Vagina (tissue), 2 donors: ENCODE results near the gene TMEM8B. TPM values are rescaled to one million over a fixed set of nuclear protein-coding genes. Genes with fewer than 3 reads are reported as not detected.
"Not testable (repeated sequence)": the region's sequence is repeated elsewhere in the genome, so short reads cannot be mapped to it uniquely, and the experiment has no call there.

Experiments
- DNase-seq, 2 donors: peaks; one replicate each; pipeline ENCODE4 v3.0.0-alpha.2; 2017; ENCODE audit errors: extremely low spot score in 2 of 2
- H3K27ac ChIP-seq: fragments of 200-600 bp; sonication (generic); one replicate; pipeline ENCODE4 v1.5.1; 2019
- H3K27me3 ChIP-seq: fragments of 200-600 bp; sonication (generic); one replicate; pipeline ENCODE4 v1.5.1; 2019
- H3K36me3 ChIP-seq, 2 donors: fragments of 200-600 bp; sonication (generic); one replicate each; pipeline ENCODE4 v1.5.1; 2017 to 2019
- H3K4me1 ChIP-seq: fragments of 200-600 bp; sonication (generic); one replicate; pipeline ENCODE4 v1.5.1; 2019
- H3K4me3 ChIP-seq, 2 donors: fragments of 200-600 bp; sonication (generic); 1 replicate in 1 of 2; 2 replicates in 1 of 2; pipeline ENCODE4 v1.5.1; 2016 to 2019
- H3K9me3 ChIP-seq: fragments of 200-600 bp; sonication (generic); one replicate; pipeline ENCODE4 v1.5.1; 2019
- CTCF ChIP-seq, 3 experiments: fragments of 450-650 bp in 2 of 3; fragments of 200-600 bp in 1 of 3; sonication (generic) in 1 of 3; IDR thresholded peaks; one replicate each; pipeline ENCODE4 v1.5.1; 2017 to 2019; ENCODE audit warnings: antibody characterized with exemption in 3 of 3, mild to moderate bottlenecking in 2 of 3, moderate library complexity in 2 of 3
- POLR2A ChIP-seq, 2 donors: fragments of 450-650 bp; IDR thresholded peaks; one replicate each; pipeline ENCODE4 v1.6.1; 2017; ENCODE audit warnings: antibody characterized with exemption in 2 of 2, mild to moderate bottlenecking in 2 of 2, moderate library complexity in 2 of 2
- POLR2AphosphoS5 ChIP-seq, 2 donors: sonication (generic); formaldehyde crosslinking; IDR thresholded peaks; one replicate each; pipeline ENCODE4 v1.9.0; 2017; ENCODE audit warnings: antibody characterized with exemption in 2 of 2, mild to moderate bottlenecking in 2 of 2, low read depth in 1 of 2; ENCODE audit not compliant: insufficient read depth in 1 of 2
- intact Hi-C: fragments of 100-400 bp; cut with DNase I; formaldehyde crosslinking; loops from one replicate; pipeline ENCODE4 v1.15.1; 2023
- total RNA-seq: library from RNA; depleted of rRNA; stranded (reverse); fragments of >200 nt; gene quantifications from one replicate; pipeline ENCODE4 v1.2.3, GENCODE V29; 2016

TMEM8B gene
- total RNA-seq, 1 donor from 2014 or later = 11.3 TPM

- intact Hi-C loops = no loop called here
- no peaks in the 10 kb centered on the region for H3K9me3 ChIP-seq
- DNase-seq = no peak
- no peak for TF ChIP-seq CTCF (IDR thresholded peaks at IDR 0.05)
- TF ChIP-seq POLR2AphosphoS5 (IDR thresholded peaks at IDR 0.05; ENCODE audit: insufficient read depth in 1 of 2, low read depth in 1 of 2) = no peak
- no peak for TF ChIP-seq POLR2A (IDR thresholded peaks at IDR 0.05)
- H3K27me3 ChIP-seq = no peaks in the 10 kb centered on the region
- no peaks in the 10 kb centered on the region for H3K4me1 ChIP-seq
- H3K36me3 ChIP-seq = no peaks in the 10 kb centered on the region
- no peak overlapping the region for H3K27ac ChIP-seq
- H3K4me3 ChIP-seq = no peak overlapping the region
Observed at GRCh38 chr9:35891646-35892045, 62.6 kb downstream of the TMEM8B start.

GRCh38 chr9:35892051-35892450 lies 63.0 kb downstream of the TMEM8B start:
- Histone ChIP-seq H3K4me3 (no peak overlapping the region), H3K4me1 (no peaks in the 10 kb centered on the region), H3K27me3 (no peaks in the 10 kb centered on the region), H3K9me3 (no peaks in the 10 kb centered on the region), H3K27ac (no peak overlapping the region), H3K36me3 (no peaks in the 10 kb centered on the region)
- TF ChIP-seq CTCF (IDR thresholded peaks at IDR 0.05) (no peak), POLR2A (IDR thresholded peaks at IDR 0.05) (no peak), POLR2AphosphoS5 (IDR thresholded peaks at IDR 0.05; ENCODE audit: insufficient read depth in 1 of 2, low read depth in 1 of 2) (no peak)
- DNase-seq = no peak
- intact Hi-C loops = no loop called here

DNA sequence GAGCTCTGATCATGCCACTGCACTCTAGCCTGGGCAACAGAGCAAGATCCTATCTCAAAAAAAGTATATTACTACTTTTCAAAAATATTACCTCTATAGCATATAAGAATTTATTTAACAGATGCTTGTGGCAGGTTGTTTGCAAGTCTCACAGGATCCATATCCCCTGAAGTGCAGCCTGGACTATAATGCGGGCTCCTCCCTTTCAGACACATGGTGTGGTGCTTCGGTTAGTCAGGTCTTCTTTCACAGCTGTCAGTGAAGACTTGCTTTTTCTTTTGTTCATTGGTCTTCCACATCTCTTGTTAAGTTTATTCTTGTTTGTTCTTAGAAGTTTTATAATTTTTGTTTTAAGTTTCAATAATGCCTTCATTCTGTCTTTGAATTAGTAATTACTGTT lies 67.5 kb downstream of the TMEM8B start:
- Histone ChIP-seq H3K9me3 (no peaks in the 10 kb centered on the region), H3K27ac (no peak overlapping the region), H3K4me3 (no peak overlapping the region), H3K36me3 (no peaks in the 10 kb centered on the region), H3K27me3 (no peaks in the 10 kb centered on the region), H3K4me1 (no peaks in the 10 kb centered on the region)
- intact Hi-C loops = no loop called here
- DNase-seq = no peak
- no peak for TF ChIP-seq POLR2AphosphoS5 (IDR thresholded peaks at IDR 0.05; ENCODE audit: insufficient read depth in 1 of 2, low read depth in 1 of 2)
- TF ChIP-seq POLR2A (IDR thresholded peaks at IDR 0.05) = no peak
- TF ChIP-seq CTCF (IDR thresholded peaks at IDR 0.05) = no peak

DNA sequence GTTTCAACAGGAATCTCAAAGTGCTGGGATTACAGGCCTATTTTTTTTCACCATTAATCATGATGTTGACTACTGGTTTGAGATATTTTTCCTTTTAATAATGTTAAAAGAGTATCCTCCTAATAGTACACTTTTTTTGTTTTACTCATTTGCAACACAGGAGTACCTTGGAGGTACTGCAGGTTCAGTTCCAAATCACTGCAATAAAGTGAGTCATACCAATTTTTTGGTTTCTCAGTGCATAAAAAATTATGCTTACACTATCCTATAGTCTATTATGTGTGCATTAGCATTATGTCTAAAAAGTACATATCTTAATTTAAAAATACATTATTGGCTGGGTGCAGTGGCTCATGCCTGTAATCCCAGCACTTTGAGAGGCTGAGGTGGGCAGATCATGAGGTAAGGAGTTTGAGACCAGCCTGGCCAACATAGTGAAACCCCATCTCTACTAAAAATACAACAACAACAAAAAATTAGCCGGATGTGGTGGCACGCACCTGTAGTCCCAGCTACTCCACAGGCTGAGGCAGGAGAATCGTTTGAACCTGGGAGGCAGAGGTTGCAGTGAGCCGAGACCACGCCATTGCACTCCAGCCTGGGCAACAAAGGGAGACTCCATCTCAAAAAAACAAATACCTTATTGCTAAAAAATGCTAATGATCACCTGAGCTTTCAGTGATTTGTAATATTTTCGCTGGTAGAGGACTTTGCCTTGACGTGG lies 68.5 kb downstream of the TMEM8B start:
- H3K4me3 ChIP-seq, H3K36me3 ChIP-seq, H3K4me1 ChIP-seq, DNase-seq, intact Hi-C loops, H3K27me3 ChIP-seq, H3K27ac ChIP-seq, H3K9me3 ChIP-seq: not testable (repeated sequence)

GRCh38 chr9:35898337-35898736 lies 69.3 kb downstream of the TMEM8B start:
- Histone ChIP-seq H3K27ac (no peak overlapping the region), H3K27me3 (no peaks in the 10 kb centered on the region), H3K36me3 (no peaks in the 10 kb centered on the region), H3K4me3 (no peak overlapping the region), H3K4me1 (no peaks in the 10 kb centered on the region), H3K9me3 (no peaks in the 10 kb centered on the region)
- TF ChIP-seq POLR2A (IDR thresholded peaks at IDR 0.05) (no peak), CTCF (IDR thresholded peaks at IDR 0.05) (no peak), POLR2AphosphoS5 (IDR thresholded peaks at IDR 0.05; ENCODE audit: insufficient read depth in 1 of 2, low read depth in 1 of 2) (no peak)
- intact Hi-C loops = no loop called here
- DNase-seq = no peak
